Ascending aorta (tissue), 2 donors: ENCODE data around the gene LRRC46. TPM values are rescaled to one million over a fixed set of nuclear protein-coding genes. Genes with fewer than 3 reads are reported as not detected.

Experiments
- DNase-seq, 2 donors: peaks; one replicate each; pipeline ENCODE4 v3.0.0-alpha.2; 2019; ENCODE audit warnings: low spot score in 2 of 2
- H3K27ac ChIP-seq, 2 donors: fragments of 200-600 bp; sonication (generic); one replicate each; pipeline ENCODE4 v1.5.1; 2016 to 2017; ENCODE audit warnings: mild to moderate bottlenecking in 1 of 2
- H3K27me3 ChIP-seq: fragments of 200-600 bp; sonication (generic); one replicate; pipeline ENCODE4 v1.5.1; 2017
- H3K36me3 ChIP-seq, 2 donors: fragments of 200-600 bp; sonication (generic); one replicate each; pipeline ENCODE4 v1.5.1; 2016
- H3K4me1 ChIP-seq, 2 donors: fragments of 200-600 bp; sonication (generic); one replicate each; pipeline ENCODE4 v1.5.1; 2016 to 2017; ENCODE audit warnings: mild to moderate bottlenecking in 1 of 2
- H3K4me3 ChIP-seq, 2 donors: fragments of 200-600 bp; sonication (generic); one replicate each; pipeline ENCODE4 v1.5.1; 2016 to 2017; ENCODE audit warnings: mild to moderate bottlenecking in 1 of 2
- H3K9me3 ChIP-seq, 2 donors: fragments of 200-600 bp; sonication (generic); one replicate each; pipeline ENCODE4 v1.5.1; 2016
- intact Hi-C: fragments of 100-400 bp; cut with DNase I; formaldehyde crosslinking; loops from one replicate; pipeline ENCODE4 v1.15.1; 2023
- total RNA-seq: library from RNA; depleted of rRNA; stranded (reverse); fragments of >200 nt; gene quantifications from one replicate; pipeline ENCODE4 v1.1.0, GENCODE V29; 2016
- TF ChIP-seq, protein P1 (sequence below), 3 experiments: fragments of 200-600 bp in 2 of 3; fragments of 450-650 bp in 1 of 3; sonication (generic) in 2 of 3; IDR thresholded peaks; one replicate each; pipeline ENCODE4 v1.5.1; 2016 to 2019; ENCODE audit warnings: antibody characterized with exemption in 3 of 3, mild to moderate bottlenecking in 1 of 3, moderate library complexity in 1 of 3

The LRRC46 gene
- total RNA-seq, 1 donor from 2014 or later: not detected

DNA sequence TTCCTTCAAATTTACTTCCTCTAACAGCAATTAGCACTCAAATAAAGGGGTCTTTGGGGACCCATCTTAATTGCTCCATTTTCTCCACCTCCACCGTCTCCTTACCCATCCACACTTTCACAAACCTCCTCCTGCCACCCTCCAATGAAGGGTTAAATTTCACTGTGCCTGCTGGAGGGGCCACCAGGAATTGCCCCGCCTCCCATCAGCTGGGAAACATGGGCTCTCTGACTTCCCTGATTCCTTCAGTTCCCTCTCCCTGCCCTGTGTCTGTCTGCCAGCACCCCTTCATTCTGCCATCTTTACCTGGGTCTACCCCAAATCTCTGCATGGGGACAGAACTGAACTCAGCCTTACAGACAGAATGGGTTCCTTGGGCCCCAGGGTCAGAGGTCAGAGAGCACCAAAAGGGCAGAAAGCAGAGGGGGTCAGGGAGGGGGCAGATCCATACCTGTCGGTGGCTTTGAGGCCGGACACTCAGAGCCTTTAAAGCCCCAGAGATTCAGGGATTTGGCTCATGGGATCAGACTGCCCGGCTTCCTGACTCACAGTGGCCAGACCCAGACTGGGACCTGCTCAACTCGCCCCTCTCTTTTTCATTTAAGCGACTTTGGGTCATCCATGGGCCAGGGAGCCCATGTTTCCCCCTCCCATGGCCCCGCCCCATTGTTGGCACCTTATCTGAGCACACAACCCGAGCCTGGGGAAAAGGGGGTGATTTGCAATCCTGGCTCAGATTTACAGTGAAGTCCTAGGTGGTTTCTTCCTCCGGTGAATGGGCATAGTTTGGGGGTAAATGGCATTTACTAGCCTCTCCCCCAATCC, 46.9 kb downstream of the LRRC46 start:
- intact Hi-C loops: no loop called here
- Histone ChIP-seq H3K4me1 (peaks cover 0 to 5% of the 10 kb centered on the region in 2 donors), H3K9me3 (no peaks in the 10 kb centered on the region), H3K36me3 (no peaks in the 10 kb centered on the region), H3K4me3 (no peak overlapping the region), H3K27me3 (no peaks in the 10 kb centered on the region), H3K27ac (no peak overlapping the region)
- no peak for DNase-seq
- TF ChIP-seq, protein P1, sequence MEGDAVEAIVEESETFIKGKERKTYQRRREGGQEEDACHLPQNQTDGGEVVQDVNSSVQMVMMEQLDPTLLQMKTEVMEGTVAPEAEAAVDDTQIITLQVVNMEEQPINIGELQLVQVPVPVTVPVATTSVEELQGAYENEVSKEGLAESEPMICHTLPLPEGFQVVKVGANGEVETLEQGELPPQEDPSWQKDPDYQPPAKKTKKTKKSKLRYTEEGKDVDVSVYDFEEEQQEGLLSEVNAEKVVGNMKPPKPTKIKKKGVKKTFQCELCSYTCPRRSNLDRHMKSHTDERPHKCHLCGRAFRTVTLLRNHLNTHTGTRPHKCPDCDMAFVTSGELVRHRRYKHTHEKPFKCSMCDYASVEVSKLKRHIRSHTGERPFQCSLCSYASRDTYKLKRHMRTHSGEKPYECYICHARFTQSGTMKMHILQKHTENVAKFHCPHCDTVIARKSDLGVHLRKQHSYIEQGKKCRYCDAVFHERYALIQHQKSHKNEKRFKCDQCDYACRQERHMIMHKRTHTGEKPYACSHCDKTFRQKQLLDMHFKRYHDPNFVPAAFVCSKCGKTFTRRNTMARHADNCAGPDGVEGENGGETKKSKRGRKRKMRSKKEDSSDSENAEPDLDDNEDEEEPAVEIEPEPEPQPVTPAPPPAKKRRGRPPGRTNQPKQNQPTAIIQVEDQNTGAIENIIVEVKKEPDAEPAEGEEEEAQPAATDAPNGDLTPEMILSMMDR (IDR thresholded peaks at IDR 0.05): no peak

DNA sequence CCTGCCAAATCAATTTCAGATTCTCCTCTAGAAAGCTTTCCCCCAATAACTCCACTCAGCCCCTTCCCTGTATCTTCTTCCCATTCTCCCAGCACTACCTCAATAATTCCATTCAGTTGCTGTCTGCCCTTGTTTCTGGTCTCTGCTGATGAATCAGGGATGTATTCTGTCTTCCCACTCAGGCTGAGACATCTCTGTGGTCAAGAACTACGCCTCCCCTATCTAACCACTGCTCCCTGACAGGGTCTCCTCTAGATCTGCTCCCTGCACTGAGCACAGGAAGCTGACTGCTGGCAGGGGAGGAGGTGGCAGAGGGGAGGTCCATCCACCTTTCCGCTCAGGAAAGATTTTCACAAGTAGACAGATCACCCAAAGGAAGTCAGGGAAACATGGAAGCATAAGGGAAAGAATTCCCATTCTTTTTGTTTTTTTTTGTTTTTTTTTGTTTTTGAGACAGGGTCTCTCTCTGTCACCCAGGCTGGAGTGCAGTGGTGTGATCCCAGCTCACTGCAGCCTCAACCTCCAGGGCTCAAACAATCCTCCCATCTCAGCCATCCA, 47.6 kb downstream of the LRRC46 start:
- Histone ChIP-seq H3K27ac (no peak overlapping the region), H3K4me1 (peaks cover 0 to 5% of the 10 kb centered on the region in 2 donors), H3K36me3 (no peaks in the 10 kb centered on the region), H3K27me3 (no peaks in the 10 kb centered on the region), H3K9me3 (no peaks in the 10 kb centered on the region), H3K4me3 (no peak overlapping the region)
- DNase-seq: no peak
- TF ChIP-seq, protein P1 (IDR thresholded peaks at IDR 0.05): no peak
- intact Hi-C loops: no loop called here

DNA sequence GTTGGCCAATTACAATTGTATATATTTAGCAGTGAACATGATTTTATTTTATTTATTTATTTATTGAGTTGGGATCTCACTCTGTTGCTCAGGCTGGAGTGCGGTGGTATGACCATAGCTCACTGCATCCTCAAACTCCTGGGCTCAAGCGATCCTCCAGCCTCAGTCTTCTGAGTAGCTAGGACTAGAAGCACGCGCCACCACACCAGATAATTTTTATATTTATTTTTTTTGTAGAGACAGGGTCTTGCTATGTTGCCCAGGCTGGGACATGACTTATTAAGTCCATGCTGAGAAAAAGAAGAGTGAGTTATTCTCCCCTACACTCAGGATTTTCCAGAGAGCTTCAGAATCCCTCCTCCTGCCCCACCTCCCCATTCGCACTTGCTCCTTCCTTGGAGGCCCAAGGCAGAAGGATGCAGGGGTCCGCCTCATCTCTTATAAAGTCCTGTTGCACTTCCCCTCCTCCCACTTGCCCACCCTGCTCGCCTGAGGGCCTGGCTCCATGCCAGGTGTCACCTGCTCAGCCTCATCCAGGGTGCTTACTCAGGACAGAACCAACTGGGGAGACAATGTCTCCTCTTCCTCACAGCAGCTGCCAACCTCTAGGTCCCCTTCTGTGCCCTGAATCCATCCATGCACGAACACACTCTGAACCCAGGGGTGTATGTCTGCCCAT, 48.4 kb downstream of the LRRC46 start:
- H3K27me3 ChIP-seq: no peaks in the 10 kb centered on the region
- intact Hi-C loops: no loop called here

DNA sequence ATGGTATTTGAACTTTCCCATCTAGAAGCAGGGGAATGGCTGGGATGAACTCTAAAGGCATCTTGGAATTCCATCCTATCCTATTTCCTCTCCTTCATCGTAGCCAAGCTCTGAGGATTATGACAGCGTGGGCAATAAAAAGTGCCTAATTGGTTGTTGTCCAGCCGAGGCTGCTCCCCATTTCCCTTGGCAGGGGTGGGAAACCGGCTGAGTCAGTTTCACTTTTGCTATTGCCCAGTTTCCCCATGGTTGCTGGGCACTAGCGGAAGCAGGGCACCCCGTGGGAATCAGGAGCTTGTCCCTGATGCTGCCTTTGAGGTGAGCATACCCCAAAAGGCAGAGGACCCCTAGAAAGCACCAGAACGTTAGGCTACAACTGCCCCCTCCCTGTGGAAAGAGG, 50.8 kb downstream of the LRRC46 start:
- intact Hi-C loops: no loop called here
- H3K27me3 ChIP-seq: no peaks in the 10 kb centered on the region
- H3K4me1 ChIP-seq: peaks cover 0 to 5% of the 10 kb centered on the region in 2 donors
- H3K36me3 ChIP-seq: no peaks in the 10 kb centered on the region
- H3K4me3 ChIP-seq: peak overlapping the region in 1 of 2 donors; percentile 46
- no peak for DNase-seq
- peak overlapping the region in 1 of 2 donors; percentile 30 for H3K27ac ChIP-seq
- no peaks in the 10 kb centered on the region for H3K9me3 ChIP-seq
- TF ChIP-seq, protein P1 (IDR thresholded peaks at IDR 0.05): no peak

More for the DNA sequence above, 48.4 kb downstream of the LRRC46 start:
- Histone ChIP-seq H3K27ac (no peak overlapping the region), H3K36me3 (no peaks in the 10 kb centered on the region), H3K4me3 (no peak overlapping the region), H3K9me3 (no peaks in the 10 kb centered on the region), H3K4me1 (peaks cover 0 to 5% of the 10 kb centered on the region in 2 donors)
- no peak for DNase-seq
- TF ChIP-seq, protein P1 (IDR thresholded peaks at IDR 0.05): no peak

DNA sequence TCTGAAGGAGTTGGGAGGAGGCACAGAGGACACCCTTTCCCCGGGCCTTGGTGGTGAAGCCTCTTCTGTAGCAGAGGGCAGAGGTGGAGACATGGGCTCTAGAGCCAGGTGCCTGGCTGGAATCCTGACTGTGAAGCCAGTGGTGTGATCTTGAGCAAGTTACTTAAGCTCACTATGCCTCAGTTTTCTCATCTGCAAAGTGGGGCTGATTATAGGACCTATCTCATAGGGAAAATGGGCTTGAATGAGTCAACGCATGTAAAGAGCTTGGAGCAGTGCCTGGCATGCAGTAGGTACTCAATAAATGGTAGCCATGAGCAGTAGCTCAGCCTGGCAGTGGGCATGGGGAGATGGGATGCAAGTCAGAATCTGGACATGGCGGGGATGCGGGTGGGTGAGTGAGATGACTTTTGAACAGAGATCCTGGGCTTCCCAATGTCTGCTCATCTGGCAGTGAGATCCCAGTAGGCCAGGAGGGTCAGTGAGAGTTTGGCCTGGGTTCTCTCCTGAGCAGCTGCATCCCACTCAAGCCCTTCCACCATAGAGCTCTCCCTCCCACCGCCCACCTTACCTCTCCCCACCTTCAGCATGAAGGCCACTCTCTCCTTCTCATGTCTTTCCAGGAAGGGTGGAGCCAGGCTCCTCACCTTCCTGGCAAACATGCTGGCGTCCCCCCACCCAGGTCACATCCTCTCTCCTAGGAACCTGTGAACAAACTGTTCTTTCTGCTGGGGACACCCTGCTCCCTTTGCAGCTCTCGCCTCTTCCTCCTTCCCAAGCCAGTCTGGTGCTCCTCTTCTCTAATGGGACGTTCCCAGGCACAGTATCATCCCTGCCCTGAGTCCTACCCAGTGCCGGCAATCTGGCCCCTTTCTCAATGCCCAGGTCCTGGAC, 51.5 kb downstream of the LRRC46 start:
- no peak for DNase-seq

More for the DNA sequence above, 51.5 kb downstream of the LRRC46 start:
- H3K4me3 ChIP-seq: peak overlapping the region in 1 of 2 donors; percentile 46
- H3K36me3 ChIP-seq: no peaks in the 10 kb centered on the region
- intact Hi-C loops: no loop called here
- H3K27ac ChIP-seq: peak overlapping the region in 1 of 2 donors; percentile 30
- H3K4me1 ChIP-seq: peaks cover 0 to 5% of the 10 kb centered on the region in 2 donors
- H3K9me3 ChIP-seq: no peaks in the 10 kb centered on the region
- TF ChIP-seq, protein P1 (IDR thresholded peaks at IDR 0.05): no peak
- H3K27me3 ChIP-seq: no peaks in the 10 kb centered on the region
